ENCODE data around the gene ERFL. TPM values are rescaled to one million over a fixed set of nuclear protein-coding genes. Genes with fewer than 3 reads are reported as not detected.

Gene ERFL
- total and polyA plus RNA-seq, 2 of the 4 experiments (the other 2 are of a cell fraction) = not detected

DNA sequence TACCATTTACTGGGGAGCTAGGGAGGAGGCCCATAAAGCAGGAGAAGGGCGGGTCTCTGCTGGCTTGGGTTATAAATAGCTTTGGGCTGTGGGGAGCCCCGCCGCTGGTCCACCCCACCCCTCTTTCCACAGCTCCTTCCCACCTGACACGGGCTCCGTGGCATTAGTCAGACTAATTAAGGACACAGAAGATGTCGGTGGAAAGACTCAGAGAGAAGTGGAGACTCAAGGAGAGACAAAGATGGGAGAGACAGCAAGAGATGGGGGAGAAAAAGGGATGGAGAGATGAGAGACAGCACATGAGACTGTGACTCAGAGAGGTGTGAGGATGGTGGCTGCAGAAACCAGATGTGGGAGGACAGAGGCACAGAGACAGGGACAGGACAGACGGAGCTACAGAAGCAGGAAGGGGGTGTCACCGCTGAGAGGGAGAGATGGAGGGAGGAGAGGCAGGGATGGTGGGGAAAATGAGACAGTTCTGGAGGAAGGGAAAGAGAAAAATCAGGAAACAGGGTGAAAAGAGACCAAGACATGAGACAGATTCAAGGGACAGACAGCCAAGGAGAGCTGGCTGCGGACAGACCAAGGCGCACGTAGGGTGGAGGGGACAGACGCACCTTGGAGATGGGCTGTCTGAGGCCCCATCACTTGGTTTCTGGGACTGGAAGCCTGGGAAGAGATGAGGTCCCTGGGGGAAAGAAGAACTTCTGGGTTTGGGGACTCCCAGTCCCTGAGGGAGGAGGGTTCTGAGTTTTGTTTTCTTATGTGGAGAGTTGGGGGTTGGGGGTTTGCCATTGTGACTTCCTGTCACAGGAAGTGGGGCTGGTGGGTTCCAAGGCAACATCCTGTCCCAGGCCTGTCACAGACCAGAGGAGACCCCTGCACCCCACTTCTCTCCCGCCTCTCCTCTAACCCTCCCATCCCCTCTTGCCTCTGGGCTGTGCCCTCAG is 41.2 kb downstream of the ERFL start:
- Histone ChIP-seq H2AFZ (replicated peaks; ENCODE audit: low read length, poor library complexity) (no peak overlapping the region), H3K27ac (ENCODE audit: insufficient read depth, low read length) (no peak overlapping the region), H3K56ac (ENCODE audit: extremely low read depth, insufficient read depth, low read length) (no peak overlapping the region), H3K9me3 (ENCODE audit: control insufficient read depth, insufficient read depth, low read length) (no peaks in the 10 kb centered on the region), H3K9ac (ENCODE audit: low read depth, low read length) (no peak overlapping the region), H3K4me2 (ENCODE audit: low read depth, low read length) (no peak overlapping the region), H3K27me3 (ENCODE audit: control insufficient read depth, insufficient read depth, low read length) (no peaks in the 10 kb centered on the region), H2BK20ac (ENCODE audit: low read depth, low read length) (no peak overlapping the region), H2BK15ac (ENCODE audit: low read depth, low read length) (no peak overlapping the region), H4K91ac (ENCODE audit: insufficient read depth, low read depth, low read length) (no peak overlapping the region), H2BK120ac (ENCODE audit: low read depth, low read length) (no peak overlapping the region), H2AK9ac (replicated peaks; ENCODE audit: low read depth, low read length, poor library complexity) (no peak overlapping the region), H3K9me1 (ENCODE audit: insufficient read depth, low read length) (peaks cover 14% of the 10 kb centered on the region), H3K23ac (ENCODE audit: low read depth, low read length) (peak overlapping the region; percentile 65; the same call in 1 of the 2 replicates), H3K14ac (replicated peaks; ENCODE audit: low read depth, low read length) (0 out of 2 replicates have a peak overlapping the region, but pooled peaks have one; percentile 58), H2BK5ac (ENCODE audit: low read depth, low read length, poor library complexity, severe bottlenecking) (no peak overlapping the region), H4K20me1 (ENCODE audit: insufficient read depth, low read length) (peaks cover 36% of the 10 kb centered on the region), H4K8ac (ENCODE audit: low read depth in 2 of 2, low read length in 2 of 2) (no peak overlapping the region), H3K4me1 (ENCODE audit: control insufficient read depth, insufficient read depth, low read length) (peaks cover 8% of the 10 kb centered on the region), H3K4me3 (ENCODE audit: insufficient read depth, low read depth, low read length) (no peak overlapping the region), H3K36me3 (ENCODE audit: control insufficient read depth, insufficient read depth, low read length) (peaks cover 24% of the 10 kb centered on the region), H3K18ac (ENCODE audit: low read depth, low read length) (no peak overlapping the region), H3K79me1 (ENCODE audit: low read depth in 1 of 2, low read length in 2 of 2) (peaks cover 36 to 69% of the 10 kb centered on the region in 2 experiments), H3K4ac (ENCODE audit: low read depth, low read length) (no peak overlapping the region), H2AK5ac (ENCODE audit: low read depth, low read length) (peak overlapping the region; percentile 54; the same call in 1 of the 2 replicates), H4K5ac (ENCODE audit: low read depth, low read length) (no peak overlapping the region)
- dilution Hi-C loops (cut with HindIII; ENCODE audit: low sequenced_read_pairs, unreplicated experiment) (no loop called here), intact Hi-C loops (cut with micrococcal nuclease) (loop anchor here (10.0 kb wide), 1 partner anchor 148 kb away; no protein-coding TSS in a partner anchor), in situ Hi-C loops (cut with MboI; ENCODE audit: low sequenced_read_pairs) (no loop called here)
- no TSS peak for BruUV-seq (replicated peaks)
- ATAC-seq (ENCODE audit: low read depth) (no peak), DNase-seq (no peak)
- TF ChIP-seq NFE2L2 (IDR thresholded peaks at IDR 0.05; ENCODE audit: low read depth, low read length) (no peak), MXI1 (IDR thresholded peaks at IDR 0.05; ENCODE audit: borderline replicate concordance, low read depth, low read length) (no peak), RFX5 (IDR thresholded peaks at IDR 0.05; ENCODE audit: low read depth, low read length) (no peak), CEBPB (IDR thresholded peaks at IDR 0.05; ENCODE audit: low read depth, low read length) (no peak), MAZ (IDR thresholded peaks at IDR 0.05; ENCODE audit: borderline replicate concordance, low read depth, low read length) (no peak)
- TF ChIP-seq, protein P1, sequence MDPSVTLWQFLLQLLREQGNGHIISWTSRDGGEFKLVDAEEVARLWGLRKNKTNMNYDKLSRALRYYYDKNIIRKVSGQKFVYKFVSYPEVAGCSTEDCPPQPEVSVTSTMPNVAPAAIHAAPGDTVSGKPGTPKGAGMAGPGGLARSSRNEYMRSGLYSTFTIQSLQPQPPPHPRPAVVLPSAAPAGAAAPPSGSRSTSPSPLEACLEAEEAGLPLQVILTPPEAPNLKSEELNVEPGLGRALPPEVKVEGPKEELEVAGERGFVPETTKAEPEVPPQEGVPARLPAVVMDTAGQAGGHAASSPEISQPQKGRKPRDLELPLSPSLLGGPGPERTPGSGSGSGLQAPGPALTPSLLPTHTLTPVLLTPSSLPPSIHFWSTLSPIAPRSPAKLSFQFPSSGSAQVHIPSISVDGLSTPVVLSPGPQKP (IDR thresholded peaks at IDR 0.05; ENCODE audit: borderline replicate concordance, low read depth, low read length) = no peak
- TF ChIP-seq, protein P2, sequence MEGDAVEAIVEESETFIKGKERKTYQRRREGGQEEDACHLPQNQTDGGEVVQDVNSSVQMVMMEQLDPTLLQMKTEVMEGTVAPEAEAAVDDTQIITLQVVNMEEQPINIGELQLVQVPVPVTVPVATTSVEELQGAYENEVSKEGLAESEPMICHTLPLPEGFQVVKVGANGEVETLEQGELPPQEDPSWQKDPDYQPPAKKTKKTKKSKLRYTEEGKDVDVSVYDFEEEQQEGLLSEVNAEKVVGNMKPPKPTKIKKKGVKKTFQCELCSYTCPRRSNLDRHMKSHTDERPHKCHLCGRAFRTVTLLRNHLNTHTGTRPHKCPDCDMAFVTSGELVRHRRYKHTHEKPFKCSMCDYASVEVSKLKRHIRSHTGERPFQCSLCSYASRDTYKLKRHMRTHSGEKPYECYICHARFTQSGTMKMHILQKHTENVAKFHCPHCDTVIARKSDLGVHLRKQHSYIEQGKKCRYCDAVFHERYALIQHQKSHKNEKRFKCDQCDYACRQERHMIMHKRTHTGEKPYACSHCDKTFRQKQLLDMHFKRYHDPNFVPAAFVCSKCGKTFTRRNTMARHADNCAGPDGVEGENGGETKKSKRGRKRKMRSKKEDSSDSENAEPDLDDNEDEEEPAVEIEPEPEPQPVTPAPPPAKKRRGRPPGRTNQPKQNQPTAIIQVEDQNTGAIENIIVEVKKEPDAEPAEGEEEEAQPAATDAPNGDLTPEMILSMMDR (conservative IDR thresholded peaks at IDR 0.05; ENCODE audit: low read depth, low read length) = no peak
- CTCF ChIA-PET = no interaction called here
- POLR2A ChIA-PET (ENCODE audit: unreplicated experiment) = no interaction called here
- 82% methylated on average over 5 of the region's 13 CpGs; no CpG with 5 or more reads in 1 of the 2 experiments for WGBS, 2 experiments (ENCODE audit: extremely low coverage in 2 of 2, insufficient read length in 1 of 2)

All from IMR-90 (cell line).